MM.1S (cell line): Measurements from ENCODE around the gene PPP2R1B.

Experiments
- DNase-seq: peaks from one replicate; pipeline ENCODE4 v3.0.0-alpha.2; 2015
- H2AFZ ChIP-seq: fragments of 300-600 bp; sonication (generic); 2 replicates; pipeline ENCODE4 v1.6.0; 2016; ENCODE audit warnings: antibody characterized with exemption, low read length
- H3F3A ChIP-seq: fragments of 300-600 bp; sonication (generic); 2 replicates; pipeline ENCODE4 v1.6.1; 2016; ENCODE audit warnings: mild to moderate bottlenecking, antibody characterized with exemption, low read length, moderate library complexity, mixed read lengths; ENCODE audit not compliant: insufficient read depth
- H3K27ac ChIP-seq: fragments of 300-600 bp; sonication (generic); 2 replicates; pipeline ENCODE4 v1.5.1; 2016; ENCODE audit warnings: mild to moderate bottlenecking, low read length
- H3K27me3 ChIP-seq: fragments of 300-600 bp; sonication (generic); replicated peaks from 2 replicates; pipeline ENCODE4 v1.6.0; 2016; ENCODE audit warnings: low read length; ENCODE audit not compliant: insufficient read depth
- H3K36me3 ChIP-seq: fragments of 300-600 bp; sonication (generic); replicated peaks from 2 replicates; pipeline ENCODE4 v1.6.1; 2016; ENCODE audit warnings: mild to moderate bottlenecking, low read length, mixed read lengths; ENCODE audit not compliant: insufficient read depth
- H3K4me1 ChIP-seq: fragments of 300-600 bp; sonication (generic); 2 replicates; pipeline ENCODE4 v1.6.1; 2016; ENCODE audit warnings: low read length, mixed read lengths
- H3K4me2 ChIP-seq: fragments of 300-600 bp; sonication (generic); 2 replicates; pipeline ENCODE4 v1.6.0; 2016; ENCODE audit warnings: low read depth, low read length
- H3K4me3 ChIP-seq: fragments of 300-600 bp; sonication (generic); 2 replicates; pipeline ENCODE4 v1.5.1; 2016; ENCODE audit warnings: low read length, mixed read lengths
- H3K79me2 ChIP-seq: fragments of 300-600 bp; sonication (generic); 2 replicates; pipeline ENCODE4 v1.6.1; 2016; ENCODE audit warnings: mixed run types, low read length, mixed read lengths
- H3K9ac ChIP-seq: fragments of 300-600 bp; sonication (generic); 2 replicates; pipeline ENCODE4 v1.6.1; 2016; ENCODE audit warnings: low read length, mixed read lengths
- H3K9me2 ChIP-seq: fragments of 300-600 bp; sonication (generic); replicated peaks from 2 replicates; pipeline ENCODE4 v1.6.1; 2016; ENCODE audit warnings: mild to moderate bottlenecking, low read length, mixed read lengths; ENCODE audit not compliant: insufficient read depth
- H3K9me3 ChIP-seq: fragments of 300-600 bp; sonication (generic); replicated peaks from 2 replicates; pipeline ENCODE4 v1.6.1; 2016; ENCODE audit warnings: mild to moderate bottlenecking, low read length, mixed read lengths; ENCODE audit not compliant: insufficient read depth
- H4K20me1 ChIP-seq: fragments of 300-600 bp; sonication (generic); 2 replicates; pipeline ENCODE4 v1.6.1; 2016; ENCODE audit warnings: mild to moderate bottlenecking, low read length, moderate library complexity, mixed read lengths; ENCODE audit not compliant: insufficient read depth
- CTCF ChIP-seq: fragments of 300-600 bp; sonication (generic); IDR thresholded peaks from 2 replicates; pipeline ENCODE4 v1.5.1; 2016; ENCODE audit warnings: antibody characterized with exemption, low read length, mixed read lengths
- EZH2 ChIP-seq: fragments of 300-600 bp; sonication (generic); optimal IDR thresholded peaks from 2 replicates; pipeline ENCODE3; 2017; ENCODE audit warnings: low read depth, mild to moderate bottlenecking, antibody characterized with exemption, low read length, mixed read lengths
- EZH2phosphoT487 ChIP-seq: fragments of 300-600 bp; sonication (generic); IDR thresholded peaks from 2 replicates; pipeline ENCODE4 v1.6.1; 2018; ENCODE audit warnings: antibody characterized with exemption, low read length

PPP2R1B gene

GRCh38 chr11:111699579-111700156, 66.5 kb downstream of the PPP2R1B start:
- Histone ChIP-seq H3K9me2 (no peaks in the 10 kb centered on the region), H3K4me3 (no peak overlapping the region), H3K9me3 (no peaks in the 10 kb centered on the region), H3K36me3 (no peaks in the 10 kb centered on the region), H3K27me3 (no peaks in the 10 kb centered on the region), H3K79me2 (no peaks in the 10 kb centered on the region), H3K27ac (no peak overlapping the region), H2AFZ (no peak overlapping the region), H4K20me1 (no peaks in the 10 kb centered on the region), H3K4me2 (no peak overlapping the region), H3F3A (no peaks in the 10 kb centered on the region), H3K4me1 (0 out of 2 replicates have a peak, but pooled peaks cover 3% of the 10 kb centered on the region), H3K9ac (no peak overlapping the region)
- TF ChIP-seq EZH2phosphoT487 (no peak), CTCF (no peak), EZH2 (no peak)
- no peak for DNase-seq

- no peaks in the 10 kb centered on the region for H4K20me1 ChIP-seq
- no peaks in the 10 kb centered on the region for H3K27me3 ChIP-seq
- 0 out of 2 replicates have a peak, but pooled peaks cover 3% of the 10 kb centered on the region for H3K4me1 ChIP-seq
- no peak overlapping the region for H3K4me3 ChIP-seq
- H3K79me2 ChIP-seq, result no peaks in the 10 kb centered on the region
- no peak overlapping the region for H2AFZ ChIP-seq
- H3K27ac ChIP-seq, result no peak overlapping the region
- no peaks in the 10 kb centered on the region for H3K9me3 ChIP-seq
- TF ChIP-seq CTCF (no peak), EZH2phosphoT487 (no peak), EZH2 (no peak)
- no peaks in the 10 kb centered on the region for H3K9me2 ChIP-seq
- H3K36me3 ChIP-seq, result no peaks in the 10 kb centered on the region
- H3K4me2 ChIP-seq, result no peak overlapping the region
- no peak for DNase-seq
- no peaks in the 10 kb centered on the region for H3F3A ChIP-seq
- no peak overlapping the region for H3K9ac ChIP-seq
These were observed 67.2 kb downstream of the PPP2R1B start for GRCh38 chr11:111698852-111699559.

- no peak overlapping the region for H3K4me2 ChIP-seq
- DNase-seq, result no peak
- no peak overlapping the region for H2AFZ ChIP-seq
These were observed 68.2 kb downstream of the PPP2R1B start for GRCh38 chr11:111697933-111698371.

More at GRCh38 chr11:111697933-111698371, 68.2 kb downstream of the PPP2R1B start:
- Histone ChIP-seq H3K27ac (no peak overlapping the region), H3K9me3 (no peaks in the 10 kb centered on the region), H3K4me3 (no peak overlapping the region), H3F3A (no peaks in the 10 kb centered on the region), H3K27me3 (no peaks in the 10 kb centered on the region), H3K9ac (no peak overlapping the region), H3K79me2 (no peaks in the 10 kb centered on the region), H3K4me1 (0 out of 2 replicates have a peak, but pooled peaks cover 3% of the 10 kb centered on the region), H3K36me3 (no peaks in the 10 kb centered on the region), H3K9me2 (no peaks in the 10 kb centered on the region), H4K20me1 (no peaks in the 10 kb centered on the region)
- TF ChIP-seq EZH2 (no peak), EZH2phosphoT487 (no peak)
